ENCODE measurements around the gene ITPR3. TPM values are rescaled to one million over a fixed set of nuclear protein-coding genes. Genes with fewer than 3 reads are reported as not detected.

Gene ITPR3
- total RNA-seq, 1 donor from 2014 or later = 31.3 TPM

DNA sequence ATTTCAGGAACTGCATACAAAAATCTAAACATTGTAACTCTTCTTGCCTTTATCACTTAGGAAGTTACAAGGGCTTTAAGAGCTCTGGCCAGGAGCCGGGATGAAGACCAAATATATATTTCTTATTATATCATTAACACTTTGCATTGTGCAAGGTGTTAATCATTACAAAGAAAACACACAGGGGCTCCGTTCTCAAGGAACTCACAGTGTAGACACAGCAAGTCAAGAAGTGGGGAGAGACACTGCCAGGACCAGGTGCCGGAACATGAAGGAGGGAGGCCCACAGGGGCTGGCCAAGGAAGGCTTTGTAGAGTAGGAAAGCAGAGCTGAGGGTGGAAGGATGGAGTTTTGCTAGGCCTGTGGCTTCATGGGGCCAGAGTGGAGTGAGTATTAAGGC is 17.4 kb downstream of the ITPR3 start:
- no peak for DNase-seq (ENCODE audit: low spot score)

DNA sequence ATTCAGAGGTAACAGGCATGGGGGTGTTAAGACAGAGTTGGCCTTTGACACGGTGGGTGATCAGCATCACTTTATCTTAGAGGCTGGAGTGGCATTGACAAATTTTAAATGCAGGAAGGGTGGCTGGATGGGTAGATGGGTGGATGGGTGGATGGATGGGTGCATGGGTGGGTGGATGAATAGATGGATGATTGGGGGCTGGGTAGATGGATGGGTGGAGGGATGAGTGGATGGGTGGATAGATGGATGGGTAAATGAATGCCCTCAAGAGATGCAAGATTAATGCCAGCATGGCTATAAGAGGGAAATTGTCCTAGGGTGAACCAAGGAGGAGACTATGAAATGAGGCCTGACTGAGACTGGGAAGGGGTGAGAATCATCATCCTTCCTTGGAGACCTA is 18.4 kb downstream of the ITPR3 start:
- DNase-seq (ENCODE audit: low spot score) = no peak

GRCh38 chr6:33640361-33640760 is 19.2 kb downstream of the ITPR3 start:
- DNase-seq (ENCODE audit: low spot score) = no peak

DNA sequence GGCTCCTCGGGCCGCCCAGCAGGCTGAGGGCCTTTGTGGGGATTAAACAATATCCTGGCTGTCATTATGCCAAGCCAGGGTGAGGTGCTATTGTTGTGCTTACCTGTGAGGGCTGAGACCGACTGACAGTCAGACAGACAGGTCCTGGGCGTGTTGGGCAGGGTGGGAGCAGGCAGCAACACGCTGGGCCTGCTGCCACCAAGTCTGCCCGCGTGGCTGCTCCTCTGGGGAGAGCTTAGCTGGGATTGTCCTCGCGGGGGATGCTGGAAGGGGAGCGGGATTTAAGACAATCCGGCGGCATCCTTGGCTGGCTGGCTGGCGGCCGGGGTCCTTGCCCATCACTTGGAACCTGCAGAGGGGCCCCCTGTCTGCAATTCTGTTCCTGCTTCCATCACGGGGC is 20.0 kb downstream of the ITPR3 start:
- no peak for DNase-seq (ENCODE audit: low spot score)

GRCh38 chr6:33641602-33642001 is 20.5 kb downstream of the ITPR3 start:
- DNase-seq (ENCODE audit: low spot score) = no peak

DNA sequence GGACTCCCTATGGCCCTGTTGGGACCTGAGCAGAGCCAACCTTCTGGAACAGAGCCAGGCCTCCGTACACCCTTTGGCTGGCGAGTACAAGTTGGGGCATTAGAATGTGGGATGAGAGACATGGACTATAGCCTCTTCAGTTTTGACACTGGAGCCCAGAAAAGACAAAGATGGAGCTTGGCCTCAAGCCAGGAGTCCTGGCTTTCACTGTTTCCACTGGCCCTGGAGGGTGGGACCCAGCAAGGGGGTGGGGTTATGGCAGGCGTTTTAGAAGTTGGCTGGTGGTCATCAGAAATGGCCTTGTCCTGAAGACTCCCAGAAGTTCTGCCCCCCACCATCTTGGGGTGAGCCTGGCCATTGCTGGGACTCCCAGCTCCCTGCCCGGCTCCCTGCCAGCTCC is 21.8 kb downstream of the ITPR3 start:
- DNase-seq (ENCODE audit: low spot score) = no peak

GRCh38 chr6:33651403-33651802 is 30.3 kb downstream of the ITPR3 start:
- DNase-seq (ENCODE audit: low spot score) = no peak

GRCh38 chr6:33652002-33652401 is 30.9 kb downstream of the ITPR3 start:
- no peak for DNase-seq (ENCODE audit: low spot score)

DNA sequence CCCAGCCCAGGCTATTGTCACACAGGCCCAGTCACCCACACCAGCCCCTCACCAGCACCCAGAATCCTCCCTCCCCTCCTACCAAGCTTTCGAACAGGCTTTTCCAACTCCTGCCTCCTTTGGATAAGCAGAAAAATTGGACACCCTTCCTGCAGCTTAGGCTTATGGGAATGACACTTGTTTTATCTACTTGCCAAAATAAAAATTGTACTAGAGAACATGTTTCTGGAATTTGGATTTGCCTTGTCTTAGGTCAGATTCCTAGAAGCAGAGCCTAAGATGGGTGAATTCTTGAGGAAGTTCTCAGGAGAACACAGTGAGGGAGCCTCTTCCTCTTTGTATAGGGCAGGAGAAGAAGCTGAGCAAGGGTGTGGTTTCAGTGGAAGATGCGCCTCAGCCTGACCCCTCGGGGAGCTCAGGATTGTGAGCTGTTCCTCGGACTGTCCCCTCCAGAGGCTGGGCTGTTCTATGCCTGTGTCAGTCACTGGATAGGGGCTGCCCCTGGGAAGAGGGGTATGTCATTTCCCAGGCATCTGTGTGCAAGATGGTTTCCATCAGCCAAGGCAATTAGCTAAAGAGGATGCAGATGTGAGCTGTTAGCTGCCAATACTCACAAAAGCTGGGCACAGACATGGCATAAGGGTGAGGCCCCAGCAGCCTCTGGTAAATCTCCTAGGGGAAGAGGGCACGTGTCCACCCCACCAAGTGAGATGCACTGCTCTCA is 33.9 kb downstream of the ITPR3 start:
- no peak for DNase-seq (ENCODE audit: low spot score)

GRCh38 chr6:33656844-33657243 is 35.7 kb downstream of the ITPR3 start:
- no peak for DNase-seq (ENCODE audit: low spot score)

- no peak for DNase-seq (ENCODE audit: low spot score)
Measured at GRCh38 chr6:33658982-33659689, 38.0 kb downstream of the ITPR3 start.

DNA sequence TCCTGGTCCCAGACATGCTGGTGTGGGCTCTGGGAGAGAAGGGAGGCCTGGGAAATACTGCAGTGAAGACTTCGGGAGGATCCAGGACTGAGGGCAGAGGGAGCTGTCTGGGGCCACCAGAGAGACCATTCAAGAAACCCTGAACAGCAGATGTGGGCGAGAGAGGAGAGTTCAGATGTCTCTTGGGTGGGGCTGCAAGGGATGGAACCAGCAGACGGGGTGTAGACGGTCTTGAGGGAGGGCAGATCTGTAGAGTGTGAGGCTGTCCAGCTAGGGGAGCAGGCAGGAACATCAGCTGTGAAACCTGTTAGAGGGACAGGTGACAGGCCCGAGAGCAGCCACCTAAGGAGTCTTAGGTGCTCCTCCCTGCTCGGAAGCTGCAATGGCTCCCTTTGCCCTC is 38.9 kb downstream of the ITPR3 start:
- DNase-seq (ENCODE audit: low spot score) = no peak

DNA sequence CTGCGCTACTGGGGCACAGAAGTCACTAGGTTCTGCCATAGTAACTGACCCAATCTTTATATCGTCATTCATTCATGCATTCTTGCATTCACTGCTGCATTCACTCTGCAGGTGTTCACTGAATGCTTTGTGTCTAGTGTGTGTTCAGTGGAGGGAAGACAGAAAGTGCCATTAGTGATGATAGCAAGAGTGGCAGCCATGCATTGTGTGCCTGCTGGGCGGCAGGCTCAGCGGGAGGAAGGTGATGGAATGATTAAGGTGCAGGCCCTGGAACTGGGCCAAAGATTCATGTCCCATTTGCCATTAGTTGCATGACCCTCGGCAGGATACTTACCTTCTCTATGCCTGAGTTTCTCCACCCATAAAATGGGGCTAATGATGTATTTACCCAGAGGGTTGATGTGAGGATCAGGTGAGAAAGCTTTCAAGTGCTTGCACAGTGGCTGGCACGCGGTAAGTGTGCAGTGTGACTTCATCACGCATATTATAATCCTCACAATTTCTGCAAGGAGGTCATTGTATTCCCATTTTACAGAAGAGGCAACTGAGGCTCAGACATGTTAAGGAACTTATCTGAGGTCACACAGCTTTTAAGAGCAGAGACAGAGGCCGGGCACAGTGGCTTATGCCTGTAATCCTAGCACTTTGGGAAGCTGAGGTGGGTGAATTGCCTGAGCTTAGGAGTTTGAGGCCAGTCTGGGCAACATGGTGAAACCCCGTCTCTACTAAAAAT is 40.1 kb downstream of the ITPR3 start:
- no peak for DNase-seq (ENCODE audit: low spot score)

DNA sequence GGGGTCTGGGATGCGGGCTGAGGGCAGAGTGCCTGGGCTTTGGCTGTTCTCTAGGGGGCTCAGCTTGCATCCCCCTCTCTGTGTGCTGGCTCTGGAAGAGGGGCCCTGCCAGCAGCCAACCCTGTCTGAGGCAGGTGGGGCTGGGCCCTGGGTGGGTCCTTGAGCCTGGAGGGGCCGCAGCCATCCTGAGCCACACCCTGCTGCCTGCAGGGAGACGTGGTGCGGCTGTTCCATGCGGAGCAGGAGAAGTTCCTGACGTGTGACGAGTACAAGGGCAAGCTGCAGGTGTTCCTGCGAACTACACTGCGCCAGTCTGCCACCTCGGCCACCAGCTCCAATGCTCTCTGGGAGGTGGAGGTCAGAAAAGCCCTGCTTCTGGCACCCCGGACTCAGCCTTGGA is 41.2 kb downstream of the ITPR3 start:
- DNase-seq (ENCODE audit: low spot score) = no peak

- no peak for DNase-seq (ENCODE audit: low spot score)
Measured at GRCh38 chr6:33663028-33663427, 41.9 kb downstream of the ITPR3 start.

- no peak for DNase-seq (ENCODE audit: low spot score)
Measured at GRCh38 chr6:33663727-33664449, 42.8 kb downstream of the ITPR3 start.

- DNase-seq (ENCODE audit: low spot score) = no peak
Measured at GRCh38 chr6:33664506-33665057, 43.5 kb downstream of the ITPR3 start.

GRCh38 chr6:33665957-33666356 is 44.8 kb downstream of the ITPR3 start:
- no peak for DNase-seq (ENCODE audit: low spot score)

- DNase-seq (ENCODE audit: low spot score) = no peak
Measured at GRCh38 chr6:33667072-33667471, 46.0 kb downstream of the ITPR3 start.

GRCh38 chr6:33667776-33668175 is 46.7 kb downstream of the ITPR3 start:
- no peak for DNase-seq (ENCODE audit: low spot score)

DNA sequence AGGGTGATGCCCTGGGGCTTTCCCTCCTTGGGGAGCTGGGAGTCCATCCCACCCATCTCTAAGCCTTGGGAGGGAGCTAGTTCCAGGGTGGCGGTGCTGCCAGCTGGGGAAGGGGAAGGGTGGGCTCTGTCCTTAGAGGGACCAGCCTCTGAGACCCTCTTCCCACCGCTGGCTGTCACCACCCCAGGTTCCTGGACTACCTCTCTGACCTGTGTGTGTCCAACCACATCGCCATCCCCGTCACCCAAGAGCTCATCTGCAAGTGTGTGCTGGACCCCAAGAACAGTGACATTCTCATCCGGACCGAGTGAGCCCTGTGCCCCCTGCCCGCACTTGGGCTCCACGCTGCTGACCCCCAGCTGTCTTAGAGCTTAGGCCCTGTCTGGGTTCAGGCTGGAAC is 47.2 kb downstream of the ITPR3 start:
- DNase-seq (ENCODE audit: low spot score) = no peak

- no peak for DNase-seq (ENCODE audit: low spot score)
Measured at GRCh38 chr6:33668914-33669313, 47.8 kb downstream of the ITPR3 start.
